HepG2 (cell line): ENCODE data around the gene CNBD2.

ENCODE experiments used
- CTCF ChIP-seq: sonication (generic); formaldehyde crosslinking; IDR thresholded peaks from 2 replicates; pipeline ENCODE4 v1.5.0; 2020; ENCODE audit warnings: mild to moderate bottlenecking, missing genetic modification reagents, moderate library complexity
- DZIP1 ChIP-seq: sonication (generic); formaldehyde crosslinking; IDR thresholded peaks from 2 replicates; pipeline ENCODE4 v1.5.0; 2020; ENCODE audit warnings: mild to moderate bottlenecking, missing genetic modification reagents
- MAX ChIP-seq: IDR thresholded peaks from 2 replicates; pipeline ENCODE4 v1.6.1; 2012; ENCODE audit warnings: inconsistent platforms
- NCOA1 ChIP-seq: sonication (generic); formaldehyde crosslinking; IDR thresholded peaks from 2 replicates; pipeline ENCODE4 v1.9.0; 2021; ENCODE audit warnings: missing genetic modification reagents
- NFKB2 ChIP-seq: sonication (generic); formaldehyde crosslinking; IDR thresholded peaks from 2 replicates; pipeline ENCODE4 v1.4.0; 2020; ENCODE audit warnings: missing genetic modification reagents, borderline replicate concordance
- NR2F1 ChIP-seq, 2 experiments: fragments of 450-650 bp in 1 of 2; formaldehyde crosslinking in 1 of 2; IDR thresholded peaks; 2 replicates each; pipeline versions ENCODE4 v1.5.0 to v1.6.1; 2016 to 2020; ENCODE audit warnings: mild to moderate bottlenecking in 1 of 2, missing compliant biosample characterization in 1 of 2, missing genetic modification reagents in 1 of 2, moderate library complexity in 1 of 2
- ZBTB10 ChIP-seq: sonication (generic); formaldehyde crosslinking; IDR thresholded peaks from 2 replicates; pipeline ENCODE4 v1.4.0; 2020; ENCODE audit warnings: missing genetic modification reagents, borderline replicate concordance
- ZFP36 ChIP-seq: fragments of 150-350 bp; IDR thresholded peaks from 2 replicates; pipeline ENCODE4 v1.6.1; 2018; ENCODE audit warnings: borderline replicate concordance, low read length, low read depth; ENCODE audit not compliant: partially characterized antibody
- ZNF124 ChIP-seq: sonication (generic); formaldehyde crosslinking; IDR thresholded peaks from 2 replicates; pipeline ENCODE4 v1.4.0; 2020; ENCODE audit warnings: missing genetic modification reagents
- ZNF777 ChIP-seq: sonication (generic); formaldehyde crosslinking; IDR thresholded peaks from 2 replicates; pipeline ENCODE4 v1.4.0; 2020; ENCODE audit warnings: missing genetic modification reagents
- ZNF780A ChIP-seq: sonication (generic); formaldehyde crosslinking; IDR thresholded peaks from 2 replicates; pipeline ENCODE4 v1.8.0; 2022; ENCODE audit warnings: mild to moderate bottlenecking, missing genetic modification reagents, moderate library complexity

- no peak for TF ChIP-seq ZNF124 (CRISPR knock-in tag)
- no peak for TF ChIP-seq ZBTB10 (CRISPR knock-in tag)
- no peak for TF ChIP-seq DZIP1 (CRISPR knock-in tag)
- TF ChIP-seq ZNF777 (CRISPR knock-in tag) = no peak
- no peak for TF ChIP-seq CTCF (CRISPR knock-in tag)
- TF ChIP-seq MAX = no peak
- no peak for TF ChIP-seq NFKB2 (CRISPR knock-in tag)
- TF ChIP-seq ZNF780A (CRISPR knock-in tag) = no peak
- no peak for TF ChIP-seq NR2F1 (CRISPR knock-in tag; IDR thresholded peaks at IDR 0.05)
- TF ChIP-seq ZFP36 = no peak
- no peak for TF ChIP-seq NCOA1 (CRISPR knock-in tag)
Measured at GRCh38 chr20:36035745-36036144, 67.4 kb downstream of the CNBD2 start.
